NCI-H2227 (cell line): ENCODE results near the gene SPPL2C.

Experiments
- DNase-seq: peaks from one replicate; lab custom pipeline; 2025; ENCODE audit not compliant: unreplicated experiment; lab: John Stamatoyannopoulos, UW

SPPL2C gene

DNA sequence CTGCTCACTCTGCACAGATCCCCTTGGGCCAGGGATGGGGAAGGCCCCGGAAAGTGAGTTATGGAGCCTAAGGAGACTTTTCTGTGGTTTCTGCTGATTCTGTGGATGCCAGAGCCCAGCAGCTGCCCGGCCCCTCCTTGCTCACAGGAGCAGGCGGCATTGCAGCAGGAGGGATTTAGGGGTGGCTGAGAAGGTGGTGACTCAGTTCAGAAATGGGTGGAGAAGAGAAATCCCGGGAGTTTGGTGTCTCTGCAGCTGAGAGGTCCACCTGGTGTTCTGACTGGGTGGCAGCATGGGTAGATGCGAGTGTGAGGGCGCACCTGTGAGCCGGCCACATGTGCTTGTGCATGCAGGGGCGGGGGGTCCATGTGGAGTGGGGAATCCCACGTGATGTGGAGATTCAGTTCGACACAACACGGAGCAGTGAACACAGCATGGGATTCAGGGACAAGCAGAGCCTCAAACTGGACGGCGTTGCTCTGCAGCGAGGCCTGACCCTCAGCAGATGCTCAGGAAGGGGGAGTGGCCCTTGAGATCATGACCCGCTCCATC lies 16.0 kb upstream of the SPPL2C start:
- no peak for DNase-seq

DNA sequence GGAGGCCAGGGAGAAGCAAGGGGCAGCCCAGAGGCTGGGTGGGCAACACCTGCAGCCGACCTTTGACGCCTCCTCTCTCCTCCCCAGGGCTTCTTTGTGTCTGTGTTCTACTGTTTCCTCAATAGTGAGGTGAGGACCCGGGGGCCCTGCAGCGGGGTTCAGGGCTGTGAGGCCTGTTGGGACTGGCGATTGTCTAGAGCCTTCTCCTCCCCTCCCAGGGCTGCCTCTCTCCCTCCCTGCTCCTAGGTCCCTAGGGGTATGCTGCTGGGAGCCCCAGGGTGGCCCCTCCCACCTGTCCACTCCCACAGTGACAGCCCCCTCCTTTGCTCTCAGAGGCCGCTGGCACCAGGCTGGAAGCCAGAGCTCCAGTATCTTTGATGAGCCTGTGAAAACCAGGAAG lies 10.8 kb upstream of the SPPL2C start:
- no peak for DNase-seq

DNA sequence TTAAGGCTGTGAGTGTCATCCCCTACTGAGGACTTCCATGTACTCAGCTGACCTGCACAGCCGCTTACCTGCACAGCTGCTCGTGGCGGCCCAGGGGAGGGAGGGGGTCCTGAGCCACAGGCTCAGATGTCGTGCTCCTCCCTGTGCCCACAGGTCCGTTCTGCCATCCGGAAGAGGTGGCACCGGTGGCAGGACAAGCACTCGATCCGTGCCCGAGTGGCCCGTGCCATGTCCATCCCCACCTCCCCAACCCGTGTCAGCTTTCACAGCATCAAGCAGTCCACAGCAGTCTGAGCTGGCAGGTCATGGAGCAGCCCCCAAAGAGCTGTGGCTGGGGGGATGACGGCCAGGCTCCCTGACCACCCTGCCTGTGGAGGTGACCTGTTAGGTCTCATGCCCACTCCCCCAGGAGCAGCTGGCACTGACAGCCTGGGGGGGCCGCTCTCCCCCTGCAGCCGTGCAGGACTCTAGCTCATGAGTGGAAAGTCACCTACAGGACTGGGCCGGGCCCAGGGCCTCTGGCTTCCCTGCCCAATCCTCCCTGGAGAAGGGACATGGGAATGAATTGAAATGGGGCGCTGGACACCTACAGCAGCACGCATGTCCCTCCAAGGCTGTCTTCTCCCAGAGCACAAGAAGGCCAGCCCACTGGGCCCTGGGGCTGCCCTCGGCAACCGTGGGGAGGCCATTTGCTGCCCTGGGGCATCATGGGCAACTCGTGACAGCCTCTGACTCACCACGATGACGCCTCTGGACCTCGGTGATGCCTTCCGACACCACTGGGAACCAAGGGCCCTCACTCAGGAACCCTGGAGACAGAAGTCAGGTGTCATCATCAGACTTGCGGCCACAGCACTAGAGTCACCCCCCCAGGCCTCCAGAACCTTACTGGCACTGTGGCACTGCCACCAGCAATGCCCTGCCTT lies 9.9 kb upstream of the SPPL2C start:
- no peak for DNase-seq

DNA sequence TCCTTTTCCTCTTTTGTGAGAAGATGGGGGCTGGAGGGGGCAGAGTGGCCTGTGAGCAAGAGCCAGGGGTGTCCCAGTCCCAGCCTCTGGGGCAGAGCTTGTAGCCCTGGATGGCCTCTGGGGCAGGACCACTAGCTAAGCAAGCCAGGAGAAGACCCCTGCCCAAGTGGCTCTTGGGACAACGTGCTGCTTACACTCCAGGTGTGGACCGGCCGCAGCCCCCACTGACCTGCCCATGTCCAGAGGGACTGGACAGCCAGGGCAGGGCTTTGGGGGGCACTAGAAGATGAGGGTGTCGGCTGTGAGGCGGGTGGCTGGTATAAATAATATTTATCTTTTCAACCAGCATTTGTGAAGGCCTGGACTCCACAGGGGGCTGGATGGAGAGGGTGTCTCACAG lies 9.2 kb upstream of the SPPL2C start:
- DNase-seq, result no peak

DNA sequence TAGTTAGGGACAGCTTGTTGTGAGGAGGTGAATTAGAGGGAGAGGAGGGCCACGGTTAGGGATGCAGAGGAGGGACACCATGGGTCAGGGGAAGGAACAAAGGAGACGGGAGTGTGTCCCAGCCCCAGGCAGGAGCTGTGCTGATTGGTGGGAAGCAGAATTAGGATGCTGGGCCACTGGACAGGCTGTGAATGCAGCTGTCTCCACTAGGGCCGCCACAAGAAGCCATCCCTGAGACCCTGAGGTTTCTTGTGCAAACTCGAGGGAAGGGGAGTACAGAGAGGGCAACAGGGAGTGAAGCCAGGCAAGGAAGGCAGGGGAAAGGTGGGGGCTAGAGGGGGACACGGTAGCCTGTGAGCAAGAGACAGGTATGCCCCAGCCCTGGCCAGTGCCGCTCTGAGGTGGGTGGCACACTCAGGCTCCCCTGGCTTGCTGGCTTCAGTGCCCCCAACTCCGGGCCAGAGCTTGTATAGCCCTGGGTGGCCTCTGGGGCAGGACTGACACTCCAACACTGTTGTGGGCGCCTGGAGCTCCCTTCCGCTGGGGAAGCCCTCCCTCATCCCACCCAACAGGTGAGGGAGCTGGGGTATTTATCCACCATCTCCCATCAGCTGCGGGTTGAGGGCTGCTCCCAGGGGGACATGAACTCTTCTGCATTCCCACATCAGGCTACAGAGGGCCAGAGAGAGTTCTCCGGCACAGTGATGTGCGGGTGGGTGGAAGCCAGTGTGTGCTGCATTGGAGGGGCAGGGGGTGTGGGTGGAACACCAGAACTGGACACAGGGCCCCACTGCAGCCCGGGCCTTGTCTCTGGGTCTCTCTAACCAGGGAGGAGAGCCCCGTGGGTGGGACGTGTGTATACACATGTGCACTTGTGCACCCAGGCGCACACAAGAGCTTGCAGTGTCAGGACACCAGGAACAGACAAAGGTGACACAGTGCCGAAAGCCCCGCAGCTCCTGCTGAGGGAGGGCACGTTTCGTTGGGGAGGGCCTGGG lies 8.3 kb upstream of the SPPL2C start:
- DNase-seq, result no peak

DNA sequence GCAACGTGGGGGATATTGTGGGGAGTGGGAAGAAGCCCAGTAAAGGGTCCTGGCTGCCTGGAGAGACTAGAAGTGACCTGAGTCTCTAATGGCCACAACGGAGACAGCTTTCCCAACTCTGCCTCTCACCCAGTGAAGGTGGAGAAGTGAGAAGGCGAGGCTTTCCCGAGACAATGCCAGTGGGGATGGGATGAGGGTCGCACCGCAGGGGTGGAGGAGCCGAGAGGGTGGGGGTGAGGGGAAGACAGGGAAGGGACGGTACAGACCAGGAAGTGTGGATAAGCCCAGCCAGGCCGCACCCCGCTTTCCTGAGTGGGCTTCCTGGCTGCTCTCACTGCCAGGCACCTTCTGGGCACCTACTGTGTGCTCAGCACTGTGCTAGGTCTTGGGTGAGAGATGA lies 7.5 kb upstream of the SPPL2C start:
- no peak for DNase-seq

DNA sequence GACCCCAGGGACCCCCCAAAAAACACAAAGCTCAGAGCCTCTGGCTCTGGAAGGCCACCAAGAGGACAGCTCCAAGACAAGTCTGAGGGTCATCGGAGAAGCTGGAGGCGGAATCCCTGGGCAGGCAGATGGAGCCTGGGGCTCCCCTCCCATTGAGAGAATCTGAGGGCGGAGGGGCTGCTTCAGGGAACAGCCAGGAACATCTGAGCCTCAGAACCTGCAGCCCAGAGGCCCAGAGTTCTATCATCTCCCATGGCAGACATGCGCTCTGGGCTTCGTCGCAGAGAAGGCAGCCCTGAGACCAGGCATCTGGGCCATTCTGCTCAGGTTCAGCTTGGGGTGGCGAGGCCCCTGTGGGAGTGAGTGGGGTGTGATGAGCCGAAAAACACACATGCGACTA lies 7.1 kb upstream of the SPPL2C start:
- no peak for DNase-seq

DNA sequence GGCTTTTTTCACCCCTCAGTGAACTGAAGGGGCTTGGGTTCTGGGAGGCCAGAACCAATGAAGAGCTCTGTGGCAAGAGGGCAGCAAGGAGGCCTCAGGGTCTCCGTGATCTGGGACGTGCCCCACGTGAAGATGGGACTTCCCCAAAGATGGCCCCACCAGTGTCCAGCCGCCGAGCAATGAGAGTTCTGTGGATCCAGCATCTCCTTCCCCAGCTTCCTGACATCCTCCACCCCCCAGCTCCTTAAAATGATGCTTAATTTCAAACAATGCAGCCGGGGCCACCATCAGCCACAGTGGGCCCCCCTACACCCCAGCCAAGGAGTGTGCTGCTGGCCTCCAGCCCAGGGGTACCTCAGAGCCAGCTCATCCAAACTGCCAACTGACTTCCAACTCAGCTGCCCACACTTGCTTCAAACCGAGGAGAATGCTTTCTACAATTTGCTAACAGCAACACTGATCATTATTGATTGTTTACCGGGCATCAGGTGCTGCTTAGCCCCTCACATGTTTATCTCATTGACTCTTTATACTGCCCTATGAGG lies 5.9 kb upstream of the SPPL2C start:
- DNase-seq, result no peak

DNA sequence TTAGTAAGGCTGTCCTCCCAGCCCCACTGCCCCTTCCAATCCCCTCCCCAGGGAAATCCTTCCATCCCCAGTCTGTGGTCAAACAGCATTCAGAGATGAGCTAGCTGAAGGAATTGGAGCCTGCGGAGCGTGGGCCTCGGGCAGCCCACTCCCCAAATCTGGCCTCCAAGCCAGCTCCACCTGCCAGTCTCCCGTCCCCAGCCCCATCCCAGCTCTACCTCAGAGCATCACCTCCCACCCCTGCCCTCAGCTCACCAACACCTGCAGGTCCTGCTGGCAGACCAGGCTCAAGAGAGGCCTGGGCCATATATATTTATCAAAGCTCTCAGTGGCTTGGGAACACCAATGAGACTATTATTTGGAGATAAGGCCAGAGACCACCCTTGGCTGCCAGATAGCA lies 5.2 kb upstream of the SPPL2C start:
- DNase-seq, result no peak

DNA sequence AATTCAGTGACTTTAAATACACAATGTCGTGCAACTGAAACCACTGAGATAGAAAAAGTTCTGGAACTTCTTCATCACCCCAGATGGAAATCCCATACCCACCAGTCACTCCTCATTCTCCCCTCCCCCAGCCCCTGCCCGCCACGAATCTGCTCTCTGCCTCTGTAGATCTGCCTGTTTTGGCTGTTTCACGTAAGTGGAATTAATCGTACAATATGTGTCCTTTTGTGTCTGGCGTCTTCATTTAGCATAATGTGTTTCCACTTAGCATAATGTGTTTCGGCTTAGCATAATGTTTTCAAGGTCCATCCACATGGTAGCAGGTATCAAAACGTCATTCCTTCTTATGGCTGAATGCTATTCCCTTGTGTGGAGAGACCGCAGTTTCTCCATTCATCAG lies 3.5 kb upstream of the SPPL2C start:
- no peak for DNase-seq

DNA sequence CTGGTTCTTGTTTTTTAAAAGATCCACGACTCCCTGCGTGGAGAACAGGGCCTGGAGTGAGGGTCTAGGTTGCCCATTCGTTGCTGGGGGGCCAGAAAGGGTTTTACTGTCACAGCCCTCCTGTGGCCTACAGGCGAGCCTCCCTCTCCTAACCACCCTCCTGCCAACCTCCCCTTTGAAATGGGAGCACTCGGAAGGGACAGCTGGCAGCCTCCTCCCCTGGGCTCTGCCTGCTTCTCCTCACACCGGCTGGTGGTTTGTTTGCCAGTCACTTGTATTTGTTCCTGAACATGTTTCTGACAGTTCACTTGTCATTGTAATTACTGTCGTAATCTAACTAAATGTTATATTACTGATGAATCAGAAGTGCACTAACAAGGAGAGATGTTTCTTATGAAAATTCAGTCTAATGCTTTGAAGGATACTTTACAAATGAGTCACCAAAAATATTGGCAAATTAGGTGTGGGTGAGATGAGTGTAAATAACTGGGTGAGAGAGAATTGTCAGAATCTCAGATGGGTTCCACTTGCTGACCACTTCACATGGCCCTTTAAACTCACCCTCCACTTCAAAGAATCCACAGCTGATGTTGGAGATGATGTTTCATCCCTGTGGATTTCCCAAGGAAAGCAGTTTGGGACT lies 2.7 kb upstream of the SPPL2C start:
- no peak for DNase-seq

DNA sequence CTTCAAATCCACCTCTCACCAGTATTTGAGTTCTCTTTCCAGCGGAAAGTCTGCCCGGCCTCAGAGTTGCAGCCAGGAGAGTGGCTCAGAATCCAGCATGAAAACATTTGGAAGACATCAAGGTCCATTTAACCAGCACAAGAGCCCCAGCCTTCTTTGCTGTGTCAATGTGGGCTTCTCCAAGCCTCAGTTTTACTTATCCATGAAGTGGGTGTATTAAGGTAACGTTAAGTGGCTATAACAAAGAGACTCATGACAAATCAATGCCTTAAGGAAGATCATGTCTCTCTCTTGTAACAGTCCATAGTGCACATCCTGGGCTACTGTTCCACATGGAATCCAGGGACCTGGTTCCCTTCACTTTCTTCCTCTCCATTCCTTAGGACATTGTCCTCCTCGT lies 959 bp upstream of the SPPL2C start:
- DNase-seq, result no peak

DNA sequence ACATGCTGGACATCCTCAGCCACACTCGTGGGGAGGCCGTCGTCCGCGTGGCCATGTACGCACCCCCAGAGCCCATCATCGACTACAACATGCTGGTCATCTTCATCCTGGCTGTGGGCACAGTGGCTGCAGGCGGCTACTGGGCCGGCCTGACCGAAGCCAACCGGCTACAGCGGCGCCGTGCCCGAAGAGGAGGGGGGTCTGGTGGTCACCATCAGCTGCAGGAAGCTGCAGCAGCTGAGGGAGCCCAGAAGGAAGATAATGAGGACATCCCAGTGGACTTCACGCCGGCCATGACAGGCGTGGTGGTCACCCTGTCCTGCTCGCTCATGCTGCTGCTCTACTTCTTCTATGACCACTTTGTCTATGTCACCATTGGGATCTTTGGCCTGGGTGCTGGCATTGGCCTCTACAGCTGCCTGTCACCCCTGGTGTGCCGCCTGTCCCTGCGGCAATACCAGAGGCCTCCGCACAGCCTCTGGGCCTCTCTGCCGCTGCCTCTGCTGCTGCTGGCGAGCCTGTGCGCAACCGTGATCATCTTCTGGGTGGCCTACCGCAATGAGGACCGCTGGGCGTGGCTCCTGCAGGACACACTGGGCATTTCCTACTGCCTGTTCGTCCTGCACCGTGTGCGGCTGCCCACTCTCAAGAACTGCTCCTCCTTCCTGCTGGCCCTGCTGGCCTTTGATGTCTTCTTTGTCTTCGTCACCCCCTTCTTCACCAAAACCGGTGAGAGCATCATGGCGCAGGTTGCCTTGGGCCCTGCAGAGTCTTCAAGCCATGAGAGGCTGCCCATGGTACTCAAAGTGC lies 900 bp downstream of the SPPL2C start:
- DNase-seq, result no peak

DNA sequence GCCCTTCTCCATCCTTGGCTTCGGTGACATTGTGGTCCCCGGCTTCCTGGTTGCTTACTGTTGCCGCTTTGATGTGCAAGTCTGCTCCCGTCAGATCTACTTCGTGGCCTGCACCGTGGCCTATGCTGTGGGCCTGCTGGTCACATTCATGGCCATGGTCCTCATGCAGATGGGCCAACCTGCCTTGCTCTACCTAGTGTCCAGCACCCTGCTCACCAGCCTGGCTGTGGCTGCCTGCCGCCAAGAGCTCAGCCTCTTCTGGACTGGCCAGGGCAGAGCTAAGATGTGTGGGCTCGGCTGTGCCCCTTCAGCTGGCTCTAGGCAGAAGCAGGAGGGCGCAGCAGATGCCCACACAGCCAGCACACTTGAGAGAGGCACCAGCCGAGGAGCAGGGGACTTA lies 1.5 kb downstream of the SPPL2C start:
- no peak for DNase-seq

DNA sequence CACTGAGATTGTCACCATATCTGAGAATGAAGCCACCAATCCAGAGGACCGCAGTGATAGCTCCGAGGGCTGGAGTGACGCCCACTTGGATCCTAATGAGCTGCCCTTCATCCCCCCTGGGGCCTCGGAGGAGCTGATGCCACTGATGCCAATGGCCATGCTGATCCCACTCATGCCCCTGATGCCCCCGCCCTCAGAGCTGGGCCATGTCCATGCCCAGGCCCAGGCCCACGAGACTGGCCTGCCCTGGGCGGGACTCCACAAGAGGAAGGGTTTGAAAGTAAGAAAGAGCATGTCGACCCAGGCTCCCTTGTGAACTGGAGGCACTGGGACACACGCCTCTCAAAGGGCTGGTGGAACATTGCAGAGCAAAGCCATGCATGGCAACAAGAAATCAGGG lies 2.0 kb downstream of the SPPL2C start:
- no peak for DNase-seq

DNA sequence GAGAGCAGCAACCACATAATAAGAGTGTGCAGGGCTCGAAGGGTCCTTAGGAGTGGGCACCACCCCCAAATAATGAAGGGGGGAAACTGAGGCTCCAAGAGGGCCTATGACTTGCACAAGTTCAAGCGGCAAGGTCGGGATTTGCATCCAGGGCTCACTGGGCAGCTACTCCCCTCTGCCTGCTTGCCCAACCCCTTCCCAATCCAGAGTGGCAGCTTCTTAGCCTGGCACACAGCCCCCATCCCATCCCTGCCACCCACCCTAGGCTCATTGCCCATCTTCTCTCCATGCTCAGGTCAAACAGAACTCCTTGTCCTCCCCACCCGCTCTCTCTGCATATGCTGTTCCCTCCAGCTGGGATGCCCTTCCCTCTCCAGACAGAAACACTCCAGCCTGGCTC lies 2.4 kb downstream of the SPPL2C start:
- no peak for DNase-seq

DNA sequence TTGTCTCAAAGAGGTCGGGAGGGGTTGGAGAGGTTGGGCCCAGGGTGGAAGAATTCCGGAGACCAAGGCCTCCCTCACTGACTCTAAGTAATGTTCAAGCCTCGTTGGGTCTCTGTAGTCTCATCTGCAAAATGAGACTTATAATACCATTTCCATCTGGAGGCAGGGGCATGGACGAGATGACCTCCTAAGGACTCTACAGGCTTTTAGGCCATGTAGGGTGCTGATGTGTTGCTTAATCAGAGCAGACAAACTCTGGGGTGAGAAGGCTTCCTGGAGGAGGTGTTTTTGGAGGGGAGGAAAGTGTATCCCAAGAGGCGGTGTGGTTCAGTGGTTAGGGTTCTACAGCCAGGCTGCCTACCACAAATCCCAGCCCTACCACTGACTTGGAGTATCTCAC lies 3.1 kb downstream of the SPPL2C start:
- DNase-seq, result no peak

DNA sequence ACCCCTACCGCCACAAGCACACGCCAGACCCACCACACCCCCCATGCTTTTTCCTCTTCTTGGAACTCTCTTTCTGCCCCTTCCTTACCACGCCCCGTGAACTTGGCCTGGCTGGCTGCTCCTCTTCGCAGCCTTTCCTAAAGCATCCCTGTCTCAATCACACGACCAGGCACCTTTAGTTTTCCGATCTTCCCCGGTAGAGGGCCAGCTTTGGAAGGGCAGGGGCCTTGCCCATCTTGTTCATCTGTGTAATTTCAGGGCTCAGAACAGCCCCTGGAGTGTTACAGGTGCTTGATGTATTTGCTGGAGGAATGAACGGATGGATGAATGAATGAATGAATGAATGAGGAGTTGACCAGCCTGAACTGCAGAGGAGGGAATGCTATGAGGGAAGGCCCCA lies 3.7 kb downstream of the SPPL2C start:
- DNase-seq, result no peak

DNA sequence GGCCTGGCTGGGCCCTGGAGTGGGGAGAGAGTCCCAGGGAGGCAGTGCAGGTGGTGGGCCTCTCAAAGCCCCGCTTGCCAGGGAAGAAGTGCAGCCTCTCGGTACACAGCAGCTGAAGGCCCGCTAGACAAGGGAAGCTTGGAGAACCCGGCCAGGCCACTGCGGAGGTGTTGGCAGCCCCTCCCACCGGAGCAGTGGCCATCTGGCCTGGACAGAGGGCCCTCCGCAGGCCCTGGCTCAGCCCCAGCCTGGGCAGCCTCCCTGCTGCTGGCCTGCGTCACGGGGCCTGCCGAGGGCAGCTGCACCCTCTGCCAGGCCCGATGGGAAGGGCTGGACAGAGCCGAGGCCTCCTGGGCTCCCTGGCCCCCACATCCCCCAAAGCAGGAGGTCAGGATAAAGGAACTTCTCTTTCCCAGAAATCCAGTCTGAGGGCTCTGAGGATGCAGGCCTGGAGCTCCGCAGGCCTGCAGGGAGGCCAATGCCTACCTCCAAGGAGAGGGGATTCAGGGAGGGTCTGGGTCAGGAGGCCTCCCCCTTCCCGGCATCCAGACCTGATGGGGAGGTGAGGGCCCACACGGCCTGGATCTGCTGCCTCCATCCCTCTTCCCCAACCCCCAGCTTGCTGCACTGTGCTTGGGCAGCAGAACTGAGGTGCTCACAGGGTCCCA lies 4.3 kb downstream of the SPPL2C start:
- no peak for DNase-seq
